ENCODE measurements around the gene CERS6.

CERS6 gene

GRCh38 chr2:168534926-168535325 is 78.9 kb downstream of the CERS6 start:
- TF ChIP-seq CTCF (IDR thresholded peaks at IDR 0.05), result no peak

- no peak for TF ChIP-seq CTCF (IDR thresholded peaks at IDR 0.05)
Measured at GRCh38 chr2:168536925-168537466, 80.9 kb downstream of the CERS6 start.

- TF ChIP-seq CTCF (IDR thresholded peaks at IDR 0.05), result no peak
Measured at GRCh38 chr2:168538133-168538532, 82.1 kb downstream of the CERS6 start.

- TF ChIP-seq CTCF (IDR thresholded peaks at IDR 0.05), result no peak
Measured at GRCh38 chr2:168538534-168538933, 82.5 kb downstream of the CERS6 start.

- no peak for TF ChIP-seq CTCF (IDR thresholded peaks at IDR 0.05)
Measured at GRCh38 chr2:168539945-168540344, 83.9 kb downstream of the CERS6 start.

GRCh38 chr2:168541858-168542257 is 85.8 kb downstream of the CERS6 start:
- TF ChIP-seq CTCF (IDR thresholded peaks at IDR 0.05), result no peak

GRCh38 chr2:168543037-168543436 is 87.0 kb downstream of the CERS6 start:
- no peak for TF ChIP-seq CTCF (IDR thresholded peaks at IDR 0.05)

- TF ChIP-seq CTCF (IDR thresholded peaks at IDR 0.05), result no peak
Measured at GRCh38 chr2:168543935-168544334, 87.9 kb downstream of the CERS6 start.

Measured in LNCAP (cell line).